Brain pericyte (primary cell): ENCODE data around the gene WNT7A.

Experiments used
- DNase-seq: peaks from one replicate; pipeline ENCODE4 v3.0.0-alpha.2; 2012; ENCODE audit warnings: low read depth, low spot score

Gene WNT7A

DNA sequence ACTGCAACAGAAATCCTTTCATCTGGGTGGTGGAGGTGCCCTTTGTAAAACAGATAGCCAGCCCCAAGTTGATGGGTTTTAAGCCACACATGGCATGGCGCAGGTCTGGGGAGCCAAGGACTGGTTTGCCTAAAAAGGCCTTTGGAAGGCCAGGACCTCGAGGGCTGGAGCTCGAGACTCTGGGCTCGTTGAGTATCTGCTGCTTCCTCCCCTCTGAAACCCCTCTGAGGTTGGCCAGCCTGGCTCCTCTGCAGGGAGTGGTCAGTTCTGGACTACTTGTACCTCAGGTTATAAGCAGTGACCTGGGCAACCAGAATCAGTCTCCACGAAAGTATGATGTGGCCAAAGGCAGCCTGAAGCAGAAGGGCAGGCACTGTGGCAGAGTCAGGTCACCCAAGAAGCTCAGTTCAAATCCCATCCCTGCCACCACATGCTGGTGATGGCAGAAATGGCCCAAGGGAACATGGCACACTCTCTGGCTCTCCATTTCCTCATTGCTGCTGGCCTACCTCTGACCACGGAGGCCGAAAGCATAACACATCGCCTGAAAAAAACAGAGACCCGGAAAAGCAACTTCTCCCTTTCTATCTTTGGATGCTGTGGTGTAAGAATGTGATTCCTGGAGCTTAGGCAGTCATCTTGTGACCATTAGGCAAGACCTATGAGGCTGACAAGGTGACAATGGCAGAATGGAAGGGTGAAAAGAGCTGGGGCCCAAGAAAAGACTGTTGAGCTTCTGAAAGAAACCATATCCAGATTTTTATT is 51.2 kb downstream of the WNT7A start:
- DNase-seq, result no peak

DNA sequence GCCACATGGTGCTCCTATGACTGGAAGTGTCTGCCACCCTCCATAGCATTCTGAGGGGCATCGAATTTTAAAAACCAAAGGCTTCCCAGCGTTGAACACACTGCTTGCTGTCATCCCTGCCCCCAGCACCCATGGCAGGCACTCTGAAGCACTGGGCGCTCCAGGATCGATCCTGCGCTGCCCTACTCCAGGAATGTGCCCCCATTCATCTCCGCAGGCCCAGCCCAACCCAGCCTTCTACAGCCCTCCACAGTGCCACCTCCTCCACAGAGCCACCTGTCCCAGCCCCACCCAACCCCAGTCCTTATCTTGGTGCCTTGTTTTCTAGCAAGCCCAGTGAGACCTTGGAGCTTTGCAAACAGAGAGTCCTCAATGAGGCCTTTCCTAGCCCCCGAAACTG is 52.2 kb downstream of the WNT7A start:
- DNase-seq, result no peak

DNA sequence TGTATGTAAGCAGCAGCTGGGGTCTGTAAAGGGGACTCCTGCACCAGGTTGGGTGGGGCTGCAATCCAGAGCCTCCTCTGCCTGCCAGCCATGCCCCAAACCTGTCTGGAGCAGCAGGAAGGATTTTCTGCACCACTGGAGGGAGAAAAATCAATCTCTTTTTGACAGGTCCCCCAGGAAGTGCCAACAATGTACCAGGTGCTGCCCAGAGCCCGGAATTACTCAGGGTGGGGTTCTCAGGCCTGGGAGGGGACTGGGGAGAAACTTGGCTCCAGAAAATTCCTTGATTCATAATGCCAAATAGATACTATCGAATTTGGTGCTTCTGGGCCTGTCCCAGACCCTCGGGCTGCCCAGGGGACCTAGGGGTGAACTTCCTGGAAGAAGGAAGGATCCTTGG is 52.6 kb downstream of the WNT7A start:
- DNase-seq, result no peak

DNA sequence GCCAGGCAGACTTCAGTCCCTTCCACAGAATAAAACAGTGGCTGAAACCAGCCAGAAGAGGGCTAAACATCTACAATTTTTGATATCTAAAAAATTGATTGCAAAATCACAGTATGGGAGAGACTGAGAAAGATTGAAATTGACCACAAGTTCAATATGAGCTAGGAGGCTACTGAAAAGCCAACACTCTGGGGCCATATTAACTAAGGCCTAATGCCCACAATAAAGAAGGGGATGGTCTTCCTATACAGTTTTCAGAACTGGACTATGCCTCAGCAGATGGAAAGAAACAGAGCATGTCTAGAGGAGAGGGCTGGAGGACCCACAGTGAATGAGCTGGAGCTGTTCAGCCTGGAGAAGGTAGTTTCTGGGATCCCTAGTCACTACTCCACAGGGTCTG is 53.2 kb downstream of the WNT7A start:
- no peak for DNase-seq

DNA sequence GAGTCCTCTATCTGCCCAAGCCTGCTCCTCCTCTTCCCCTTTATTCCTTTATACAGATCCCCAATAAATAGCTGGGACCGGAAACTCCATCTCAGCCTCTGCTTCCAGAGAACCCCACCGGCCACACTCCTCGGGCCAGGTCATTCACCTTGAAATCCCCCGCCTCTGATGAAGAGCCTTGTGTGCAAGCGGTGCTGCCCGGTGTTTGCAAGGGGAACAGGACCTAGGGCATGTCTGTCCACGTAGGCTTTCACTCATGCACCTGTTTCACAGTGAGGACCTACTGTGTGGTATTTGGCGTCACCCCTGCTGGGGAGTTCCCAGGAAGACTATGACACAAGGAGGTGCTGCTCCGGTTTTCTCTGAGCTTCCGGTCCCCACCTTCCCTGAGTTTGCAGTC is 54.0 kb downstream of the WNT7A start:
- no peak for DNase-seq

DNA sequence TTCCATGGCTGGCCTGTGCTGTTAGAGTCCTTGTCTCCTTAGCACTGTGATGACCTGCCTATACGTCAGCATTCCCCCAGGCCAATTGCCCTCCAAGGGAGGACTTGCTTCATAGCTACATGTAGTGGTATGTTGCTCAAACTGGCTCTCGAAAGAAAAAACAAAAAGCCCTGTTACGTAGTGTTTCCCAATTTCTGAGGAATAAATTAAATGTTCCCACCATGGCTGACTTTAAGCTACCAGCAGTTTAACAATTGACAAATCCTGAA is 54.6 kb downstream of the WNT7A start:
- no peak for DNase-seq

DNA sequence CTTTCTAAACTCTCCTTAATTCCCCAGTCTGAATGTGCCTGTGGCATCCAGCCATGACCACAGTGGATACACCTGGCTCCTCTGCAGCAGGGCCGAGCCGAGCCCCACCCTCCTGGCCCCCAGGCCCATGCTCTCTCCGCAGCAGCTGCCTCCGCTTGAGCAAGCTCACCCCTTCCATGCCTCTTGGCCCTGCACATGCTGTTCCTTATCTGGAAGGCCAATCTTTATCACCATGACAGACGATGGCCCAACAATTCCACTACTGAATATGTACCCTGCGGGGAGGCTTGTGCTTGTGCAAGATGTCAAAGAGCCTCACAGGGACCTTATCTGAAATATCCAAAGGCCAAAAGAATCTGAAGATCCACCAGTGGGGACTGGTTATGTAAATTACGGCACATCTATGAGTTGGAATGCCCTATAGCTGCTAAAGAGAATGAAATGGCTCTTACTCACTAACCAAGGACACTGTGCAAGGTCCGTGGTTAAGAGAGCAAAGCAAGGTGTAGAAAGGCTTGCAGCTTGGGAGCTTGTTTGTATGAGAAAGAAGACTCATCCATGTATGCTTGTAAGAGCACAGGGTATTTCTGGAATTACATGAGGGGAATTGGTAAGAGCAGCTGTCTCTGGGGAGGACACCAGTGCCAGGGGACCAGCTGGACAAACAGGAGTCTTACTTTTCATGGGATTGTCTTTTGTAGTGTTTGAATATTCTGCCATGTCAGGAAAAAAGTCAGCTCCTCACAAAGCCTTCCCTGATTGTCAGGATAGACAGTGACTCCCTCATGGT is 55.2 kb downstream of the WNT7A start:
- no peak for DNase-seq

DNA sequence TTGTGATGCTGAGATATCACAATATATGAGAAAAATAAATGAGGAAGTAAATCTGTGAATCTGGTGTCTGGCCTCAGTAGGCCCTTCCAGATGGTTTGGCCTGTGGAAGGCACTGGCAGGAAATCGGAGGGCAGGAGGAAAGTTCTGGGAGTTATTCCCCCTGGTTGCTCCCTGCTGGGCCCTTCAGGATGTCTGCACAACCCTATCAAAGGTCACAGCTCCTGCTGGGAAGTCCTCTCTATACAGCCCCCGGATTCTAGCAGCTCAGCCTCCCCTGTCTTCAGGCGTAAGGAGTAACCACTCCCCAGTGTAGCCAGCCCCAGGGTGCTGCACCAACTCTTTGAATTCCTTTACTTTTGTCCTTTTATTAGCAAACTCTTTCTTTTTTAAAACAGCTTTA is 56.2 kb downstream of the WNT7A start:
- no peak for DNase-seq

DNA sequence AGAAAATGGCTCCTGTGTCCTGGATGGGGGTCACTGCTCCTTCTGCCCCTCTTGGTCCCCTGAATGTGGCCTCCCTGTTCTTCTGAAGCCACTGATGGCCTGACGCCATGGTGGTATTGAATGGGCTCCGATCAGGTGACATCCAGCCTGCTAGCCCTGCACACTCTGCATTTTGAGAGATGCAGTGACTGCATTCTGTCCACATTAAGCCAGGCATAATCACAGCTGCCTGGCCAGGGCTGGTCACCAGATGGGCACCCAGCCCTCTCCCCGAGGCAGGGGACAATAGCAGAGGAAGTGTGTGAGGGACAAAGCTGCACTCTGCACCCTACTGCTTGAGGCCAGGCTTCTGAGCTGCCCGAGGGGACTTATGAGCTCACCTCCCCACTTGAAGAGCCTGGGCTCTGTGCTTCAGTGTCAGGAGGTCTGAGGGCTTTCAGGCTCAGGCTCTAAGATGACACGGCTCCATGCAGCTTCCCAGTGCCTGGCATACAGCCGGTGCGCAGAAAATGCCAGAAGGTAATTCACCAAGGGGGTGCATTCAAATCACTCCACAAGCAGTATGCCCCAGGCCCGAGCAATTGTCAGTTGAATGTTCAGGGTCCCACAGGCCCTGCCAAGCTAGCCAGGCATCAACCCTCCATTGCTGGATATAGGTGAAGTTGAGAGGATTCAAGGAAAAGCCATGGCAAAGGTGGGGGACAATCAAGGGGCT is 56.8 kb downstream of the WNT7A start:
- DNase-seq, result no peak

DNA sequence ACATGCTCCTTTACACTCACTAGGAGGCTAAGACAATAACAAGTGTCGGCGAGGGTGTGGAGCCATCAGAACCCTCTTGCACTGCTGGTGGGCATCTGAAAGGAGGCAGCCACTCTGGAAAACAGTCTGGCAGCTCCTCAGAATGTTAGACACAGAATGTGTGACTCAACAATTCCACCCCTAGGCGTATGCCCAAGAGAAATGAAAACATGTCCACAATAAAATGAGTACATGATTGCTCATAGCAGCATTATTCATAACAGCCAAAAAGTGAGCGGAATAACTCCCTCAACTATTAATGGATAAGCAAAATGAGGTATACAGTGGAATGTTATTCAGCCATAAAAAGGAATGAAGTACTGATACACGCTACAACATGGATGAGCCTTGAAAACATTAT is 57.8 kb downstream of the WNT7A start:
- no peak for DNase-seq

DNA sequence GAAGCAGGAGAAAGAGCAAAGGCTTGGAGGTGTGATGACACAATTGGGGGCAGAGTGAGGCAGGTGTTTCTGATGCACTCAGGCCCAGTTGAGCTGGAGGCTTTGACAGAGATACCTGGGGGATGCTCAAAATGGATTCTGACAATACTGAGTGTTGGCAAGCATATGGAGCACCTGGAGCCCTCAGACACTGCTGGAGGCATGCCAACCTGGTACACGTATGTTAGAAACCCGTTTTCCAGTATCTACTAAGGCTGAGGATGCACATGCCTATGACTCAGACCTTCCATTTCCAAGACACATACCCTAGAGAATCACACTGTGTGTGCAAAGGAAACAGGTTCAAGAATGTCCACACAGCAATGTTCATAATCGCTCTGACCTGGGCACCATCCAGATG is 58.7 kb downstream of the WNT7A start:
- no peak for DNase-seq

DNA sequence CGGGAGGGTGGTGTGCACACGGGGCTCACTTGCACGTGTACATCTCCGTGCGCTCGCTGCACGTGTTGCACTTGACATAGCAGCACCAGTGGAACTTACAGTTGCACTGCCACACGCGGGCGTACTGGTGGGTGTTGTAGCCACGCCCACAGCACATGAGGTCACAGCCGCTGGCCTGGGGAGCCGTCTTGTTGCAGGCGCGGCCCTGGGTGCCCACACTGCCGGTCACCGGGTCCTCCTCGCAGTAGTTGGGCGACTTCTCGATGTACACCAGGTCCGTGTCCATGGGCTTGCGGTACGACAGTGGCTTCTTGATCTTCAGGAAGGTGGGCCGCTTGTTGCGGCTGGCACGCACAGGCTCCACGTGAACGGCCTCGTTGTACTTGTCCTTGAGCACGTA is 61.0 kb downstream of the WNT7A start:
- no peak for DNase-seq

DNA sequence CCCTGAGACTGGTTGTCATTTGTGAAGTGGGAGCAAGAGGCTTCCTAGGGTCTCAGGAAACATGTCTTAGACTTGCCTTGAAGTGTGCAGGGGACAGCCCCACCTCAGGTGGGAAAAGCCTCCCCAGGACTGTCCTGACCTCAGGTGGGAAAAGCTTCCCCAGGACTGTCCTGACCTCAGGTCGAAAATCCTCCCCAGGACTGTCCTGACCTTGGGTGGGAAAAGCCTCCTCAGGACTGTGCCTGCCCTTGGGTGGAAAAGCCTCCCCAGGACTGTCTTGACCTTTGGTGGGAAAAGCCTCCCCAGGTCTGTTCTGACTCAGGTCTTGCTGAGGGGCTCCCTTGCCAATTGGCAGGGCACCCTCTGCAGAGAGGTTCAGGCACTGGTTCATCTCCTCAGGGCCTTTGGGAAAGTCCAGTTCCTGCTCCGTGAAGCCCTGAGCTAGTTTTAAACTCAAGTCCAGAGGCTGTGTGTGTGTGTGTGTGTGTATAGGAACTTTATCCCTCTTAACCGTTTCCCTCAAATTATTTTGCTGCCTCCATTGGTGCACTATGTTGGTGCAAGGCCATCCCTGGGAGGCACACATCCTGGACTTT is 64.7 kb downstream of the WNT7A start:
- DNase-seq, result no peak

DNA sequence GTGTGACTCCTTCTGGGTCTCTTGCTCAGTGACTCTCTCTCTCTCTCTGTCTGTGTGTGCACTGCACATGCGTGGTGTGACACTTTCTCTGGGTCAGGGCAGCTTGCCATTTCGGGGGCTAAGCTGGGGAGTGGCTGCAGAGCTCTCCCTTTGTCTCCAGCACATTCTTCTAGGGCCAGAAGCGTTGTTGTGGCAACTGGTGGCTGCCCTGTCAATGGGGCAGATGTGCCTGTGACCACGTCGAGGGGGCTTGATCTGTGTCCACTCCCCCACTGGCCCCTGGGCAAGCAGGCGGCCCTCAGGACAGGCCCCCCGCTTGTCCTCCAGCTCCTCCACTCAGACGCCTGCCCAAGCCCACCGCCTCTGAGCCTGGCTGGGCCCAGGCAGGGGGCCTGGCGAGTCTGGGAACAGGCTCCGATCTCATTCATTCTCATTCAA is 67.8 kb downstream of the WNT7A start:
- DNase-seq, result no peak

DNA sequence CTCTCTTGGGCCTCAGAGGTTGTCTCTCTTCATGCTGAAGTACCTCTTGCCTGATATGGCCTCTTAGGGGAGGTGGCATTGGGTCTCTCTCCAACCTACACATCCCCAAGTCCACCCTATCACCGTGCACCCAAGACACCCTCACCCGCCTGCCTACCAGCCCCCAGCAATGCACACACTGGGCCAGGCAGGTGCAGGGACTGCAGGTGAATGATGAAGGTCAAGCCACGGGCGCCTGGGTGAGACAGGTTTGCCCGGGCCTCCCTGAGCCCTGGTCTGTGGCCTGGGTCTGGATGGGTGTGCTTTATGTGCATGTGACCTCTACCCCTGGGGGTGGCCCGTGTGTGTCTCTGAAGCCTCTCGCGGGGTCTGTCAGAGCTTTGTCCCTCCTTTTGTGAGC is 68.3 kb downstream of the WNT7A start:
- no peak for DNase-seq

DNA sequence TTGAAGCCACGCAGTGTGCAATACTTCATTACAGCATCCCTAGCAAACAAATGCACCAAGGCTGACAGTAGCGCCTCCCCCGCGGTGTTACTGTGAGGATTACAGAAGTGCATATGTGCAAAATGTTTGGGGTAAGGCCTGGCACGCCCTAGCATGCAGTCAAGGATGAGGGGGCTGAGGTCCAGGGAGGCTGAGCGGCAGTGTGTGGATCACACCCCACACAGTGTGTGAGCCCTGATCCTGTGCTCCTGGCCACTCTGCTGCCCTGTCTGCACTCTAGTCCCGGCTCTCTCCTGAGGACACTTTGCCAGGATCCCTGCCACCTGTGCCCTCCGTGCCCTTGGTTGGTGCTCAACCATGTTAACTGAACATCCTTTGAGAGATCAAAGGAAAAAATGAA is 71.3 kb downstream of the WNT7A start:
- DNase-seq, result no peak

DNA sequence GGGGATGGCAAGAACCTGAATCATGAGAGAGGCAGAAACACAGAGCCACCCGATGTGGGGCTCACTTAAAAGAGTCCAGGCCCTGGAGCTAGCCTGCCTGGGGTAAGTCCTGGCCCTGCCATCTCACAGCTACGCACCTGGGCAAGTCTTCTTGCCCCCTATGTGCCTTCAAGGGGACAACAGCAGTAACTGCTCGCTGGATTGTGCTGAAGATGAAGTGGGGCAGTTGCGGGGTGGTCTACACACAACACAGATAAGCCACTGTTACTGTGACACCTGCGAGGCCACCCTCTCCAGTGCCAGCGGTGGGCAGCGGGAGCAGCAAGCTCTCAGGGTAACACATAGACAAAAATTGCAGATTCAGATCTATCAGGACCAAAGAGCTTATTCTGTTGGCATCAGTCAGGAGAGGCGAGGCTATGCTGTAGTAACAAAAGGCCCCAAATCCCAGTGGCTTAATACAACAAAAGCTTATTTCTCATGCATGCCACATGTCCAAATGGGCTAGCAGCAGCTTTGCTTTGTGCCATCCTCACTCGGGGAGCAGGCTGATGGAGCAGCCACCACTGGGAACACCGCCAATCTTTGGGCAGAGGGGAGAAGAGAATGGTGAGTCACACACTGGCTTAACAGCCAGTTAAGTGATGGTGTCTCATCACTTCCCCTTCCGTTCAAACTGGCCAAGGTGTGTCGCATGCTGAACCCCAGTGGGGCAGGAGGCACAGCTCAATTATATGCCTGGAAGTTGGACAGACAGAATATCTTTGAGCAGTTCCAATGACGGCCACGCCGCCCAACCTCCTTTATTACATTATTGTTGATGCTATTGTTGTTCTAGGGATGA is 78.3 kb downstream of the WNT7A start:
- no peak for DNase-seq

DNA sequence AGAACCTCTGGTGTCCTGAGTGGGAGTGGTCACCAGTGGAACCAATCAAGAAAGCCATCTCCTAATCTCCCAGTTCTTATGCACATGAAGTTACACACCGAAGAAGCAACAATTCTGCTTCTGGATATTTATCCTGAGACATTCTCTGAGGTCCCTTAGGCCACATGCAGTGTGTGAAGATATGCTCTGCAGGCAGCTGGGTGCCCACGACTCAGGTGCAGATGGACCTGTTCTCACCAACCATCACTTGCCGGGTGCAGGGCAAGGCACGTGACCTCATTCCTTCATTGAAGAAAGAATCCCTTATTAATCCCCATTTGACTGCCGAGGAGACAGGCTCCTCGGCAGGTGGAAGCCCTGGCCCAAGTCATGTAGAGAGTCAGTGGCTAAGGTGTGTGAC is 79.8 kb downstream of the WNT7A start:
- no peak for DNase-seq

DNA sequence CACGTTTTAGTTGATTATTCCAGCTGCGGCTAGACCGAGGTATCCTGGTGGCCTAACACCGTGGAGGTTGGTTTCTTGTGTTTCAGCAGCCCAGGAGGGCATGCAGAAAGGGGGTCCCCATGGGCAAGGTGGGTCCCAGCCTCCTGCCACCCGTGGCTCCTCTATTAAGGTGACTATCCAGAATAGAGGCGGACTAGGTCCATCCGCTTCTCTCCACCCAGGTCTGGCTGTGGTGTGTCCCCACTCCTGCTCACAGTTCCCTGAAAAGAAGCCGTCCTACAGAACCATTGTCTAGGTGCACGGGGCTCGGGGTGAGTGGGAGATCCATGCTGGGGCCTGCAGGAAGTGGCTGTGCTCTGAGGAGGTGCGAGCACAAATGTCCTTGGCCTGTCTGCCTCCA is 81.5 kb downstream of the WNT7A start:
- no peak for DNase-seq

DNA sequence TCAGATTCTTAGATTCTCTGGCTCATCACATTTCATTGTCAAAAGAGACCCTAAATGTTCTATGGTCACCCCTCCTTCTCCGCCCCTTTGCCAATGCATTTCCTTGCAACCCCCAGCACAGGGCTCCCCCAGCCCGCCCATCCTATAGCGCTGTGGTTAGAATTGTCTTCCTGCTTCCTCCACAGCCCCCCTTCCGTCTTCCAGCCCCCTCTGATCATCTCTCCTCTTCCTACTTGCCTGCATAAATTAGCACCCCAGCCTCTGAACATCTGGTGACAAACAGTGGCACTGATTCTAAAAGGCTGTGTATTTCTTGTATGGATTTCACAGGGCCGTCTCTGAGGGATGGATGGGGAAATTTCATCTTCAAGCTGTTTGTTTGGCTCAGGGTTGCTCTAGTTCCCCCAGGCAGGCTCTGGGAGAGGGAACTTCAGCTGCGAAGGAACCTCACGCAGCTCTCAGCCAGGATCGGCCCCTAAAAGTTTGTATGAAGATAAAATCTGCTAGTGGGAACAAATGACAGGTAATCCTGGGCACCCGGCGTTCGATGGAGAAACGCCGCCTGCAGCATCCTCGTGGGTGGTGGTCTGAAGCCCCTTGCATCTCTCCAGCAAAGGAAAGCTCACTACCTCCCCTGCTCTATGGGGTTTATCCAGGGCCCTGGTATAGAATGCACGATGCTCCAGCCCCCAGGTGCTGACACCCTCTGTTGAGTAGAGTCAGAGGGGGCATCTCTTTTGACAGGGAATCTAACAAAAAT is 83.0 kb downstream of the WNT7A start:
- DNase-seq, result no peak

DNA sequence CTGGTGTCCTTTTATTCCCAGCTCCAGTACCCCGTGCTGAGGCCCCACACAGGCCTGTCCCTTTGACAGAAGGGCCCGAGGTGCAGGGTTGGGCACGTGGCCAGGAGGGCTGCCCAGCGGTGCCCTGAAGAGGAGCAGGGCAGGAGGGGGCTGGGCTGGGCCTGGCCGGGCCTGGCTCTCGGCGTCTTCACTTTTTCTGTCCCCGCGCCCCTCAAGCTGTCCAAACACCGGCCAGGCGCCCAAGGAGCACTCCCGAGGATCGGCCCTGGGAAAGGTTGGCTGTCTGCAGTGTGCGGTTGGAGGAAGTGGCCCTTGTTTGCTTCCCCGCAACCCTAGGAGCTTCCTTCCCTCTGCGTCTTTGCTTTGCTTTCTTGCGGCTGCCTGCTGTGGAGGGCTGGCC is 84.1 kb downstream of the WNT7A start:
- no peak for DNase-seq
